Brain pericyte (primary cell): ENCODE measurements around the gene FCSK.
"Not testable (repeated sequence)": the region's sequence is repeated elsewhere in the genome, so short reads cannot be mapped to it uniquely, and the experiment has no call there.

Experiments
- DNase-seq: peaks from one replicate; pipeline ENCODE4 v3.0.0-alpha.2; 2012; ENCODE audit warnings: low read depth, low spot score

The FCSK gene

GRCh38 chr16:70524399-70524825, 70.0 kb downstream of the FCSK start:
- not testable (repeated sequence) for DNase-seq

- no peak for DNase-seq
Measured at GRCh38 chr16:70526403-70526802, 72.0 kb downstream of the FCSK start.

GRCh38 chr16:70527315-70527996, 73.1 kb downstream of the FCSK start:
- DNase-seq = no peak

- no peak for DNase-seq
Measured at GRCh38 chr16:70529051-70529777, 74.8 kb downstream of the FCSK start.
